HepG2 (cell line): ENCODE data around the gene KDELR3. TPM values are rescaled to one million over a fixed set of nuclear protein-coding genes. Genes with fewer than 3 reads are reported as not detected.
A peak's percentile ranks its signal among the peaks of the same experiment; 100 is the strongest.

Experiments used
- ATAC-seq: fragments of 200-7000 bp; cut with Tn5 transposase; 3 replicates; pipeline ENCODE4 v1.9.1; 2020; ENCODE audit warnings: mild to moderate bottlenecking, moderate library complexity
- BruUV-seq: library from RNA; stranded (reverse); fragments of 400-500 nt; replicated peaks from 2 replicates; lab custom pipeline; 2021; lab: Mats Ljungman, UMichigan
- CTCF ChIA-PET: fragments of 300-600 bp; formaldehyde crosslinking; extraction: SDS; loops from one replicate; lab custom pipeline; 2021; ENCODE audit warnings: low total read pairs, inconsistent platforms, low intra/inter-chr PET ratio; lab: Yijun Ruan, JAX
- POLR2A ChIA-PET: fragments of 350-600 bp; sonication (Branson Sonifier 250); formaldehyde crosslinking; loops from one replicate; lab custom pipeline; 2020; ENCODE audit warnings: antibody characterized with exemption, inconsistent platforms; lab: Yijun Ruan, JAX
- DNase-seq: peaks from one replicate; pipeline ENCODE4 v3.0.0-alpha.2; 2015; ENCODE audit warnings: low spot score
- FAIRE-seq: peaks from 3 replicates; lab custom pipeline; 2011; peaks lifted over from hg19 to GRCh38; lab: Jason Lieb, UNC
- H2AFZ ChIP-seq: one replicate; pipeline ENCODE4 v1.6.1; 2011; ENCODE audit warnings: low read length, inconsistent platforms
- H3K27ac ChIP-seq: fragments of 300-600 bp; 3 replicates; pipeline ENCODE4 v1.8.0; 2011; ENCODE audit warnings: mixed run types, mild to moderate bottlenecking, mixed read lengths, low read length, inconsistent platforms; ENCODE audit not compliant: insufficient read depth; ENCODE audit errors: extremely low read length
- H3K27me3 ChIP-seq, 2 experiments: fragments of 200-600 bp in 1 of 2; 2 replicates in 1 of 2; 3 replicates in 1 of 2; pipeline versions ENCODE4 v1.6.0 to v1.8.0; 2011; ENCODE audit warnings: low read length in 2 of 2, mild to moderate bottlenecking in 2 of 2, moderate library complexity in 2 of 2, inconsistent platforms in 1 of 2; ENCODE audit not compliant: insufficient read depth in 2 of 2, control insufficient read depth in 1 of 2
- H3K36me3 ChIP-seq, 2 experiments: fragments of 200-600 bp in 1 of 2; replicated peaks in 1 of 2; 2 replicates in 1 of 2; 3 replicates in 1 of 2; pipeline versions ENCODE4 v1.5.1 to v1.8.0; 2011; ENCODE audit warnings: low read length in 2 of 2, inconsistent platforms in 1 of 2; ENCODE audit not compliant: insufficient read depth in 2 of 2, control insufficient read depth in 1 of 2
- H3K4me1 ChIP-seq: 2 replicates; pipeline ENCODE4 v1.5.1; 2012; ENCODE audit warnings: low read length, inconsistent platforms; ENCODE audit not compliant: insufficient read depth
- H3K4me2 ChIP-seq: 2 replicates; pipeline ENCODE4 v1.6.0; 2011; ENCODE audit warnings: low read depth, low read length, inconsistent platforms
- H3K4me3 ChIP-seq, 3 experiments: fragments of 200-600 bp in 1 of 3; sonication (generic), shearing (Covaris generic) in 1 of 3; replicated peaks in 1 of 3; 2 replicates each; pipeline ENCODE4 v1.5.1; 2011 to 2016; ENCODE audit warnings: low read length in 3 of 3, inconsistent platforms in 2 of 3, low read depth in 2 of 3, mild to moderate bottlenecking in 2 of 3, control low read depth in 1 of 3, mixed read lengths in 1 of 3; ENCODE audit not compliant: insufficient read depth in 1 of 3
- H3K79me2 ChIP-seq: one replicate; pipeline ENCODE4 v1.6.1; 2011; ENCODE audit warnings: low read length, inconsistent platforms; ENCODE audit not compliant: insufficient read depth
- H3K9ac ChIP-seq: 2 replicates; pipeline ENCODE4 v1.6.0; 2011; ENCODE audit warnings: mild to moderate bottlenecking, low read depth, low read length, inconsistent platforms; ENCODE audit not compliant: insufficient read depth
- H3K9me3 ChIP-seq: 2 replicates; pipeline ENCODE4 v1.5.1; 2012; ENCODE audit warnings: mild to moderate bottlenecking, low read length
- H4K20me1 ChIP-seq: 2 replicates; pipeline ENCODE4 v1.6.0; 2011; ENCODE audit warnings: inconsistent platforms, mild to moderate bottlenecking, low read length, moderate library complexity; ENCODE audit not compliant: insufficient read depth
- BCL6 ChIP-seq: IDR thresholded peaks from 2 replicates; pipeline ENCODE4 v1.6.1; 2016; ENCODE audit warnings: missing genetic modification reagents, missing compliant biosample characterization
- CREB1 ChIP-seq, 2 experiments: fragments of 450-650 bp in 1 of 2; IDR thresholded peaks; 2 replicates each; pipeline ENCODE4 v1.6.1; 2016 to 2017; ENCODE audit warnings: control low read depth in 1 of 2, mild to moderate bottlenecking in 1 of 2, missing compliant biosample characterization in 1 of 2, missing genetic modification characterization in 1 of 2
- EED ChIP-seq: sonication (generic); formaldehyde crosslinking; IDR thresholded peaks from 2 replicates; pipeline ENCODE4 v1.5.0; 2020; ENCODE audit warnings: mild to moderate bottlenecking, missing genetic modification reagents
- GABPB1 ChIP-seq: IDR thresholded peaks from 2 replicates; pipeline ENCODE4 v1.6.1; 2016; ENCODE audit warnings: mild to moderate bottlenecking, missing genetic modification reagents, moderate library complexity, missing compliant biosample characterization
- KDM6A ChIP-seq: IDR thresholded peaks from 2 replicates; pipeline ENCODE4 v1.6.1; 2016; ENCODE audit warnings: low read depth
- MTERF4 ChIP-seq: sonication (generic); formaldehyde crosslinking; IDR thresholded peaks from 2 replicates; pipeline ENCODE4 v1.8.0; 2023; ENCODE audit warnings: mild to moderate bottlenecking, missing genetic modification reagents
- NFE2 ChIP-seq: sonication (generic); formaldehyde crosslinking; IDR thresholded peaks from 2 replicates; pipeline ENCODE4 v1.4.0; 2020; ENCODE audit warnings: missing genetic modification reagents
- SETDB1 ChIP-seq: sonication (generic); formaldehyde crosslinking; IDR thresholded peaks from 2 replicates; pipeline ENCODE4 v1.5.1; 2020; ENCODE audit warnings: missing genetic modification reagents, mild to moderate bottlenecking, borderline replicate concordance
- SMARCE1 ChIP-seq: fragments of 450-650 bp; IDR thresholded peaks from 2 replicates; pipeline ENCODE4 v1.6.1; 2017; ENCODE audit warnings: borderline replicate concordance
- SNAI1 ChIP-seq: sonication (generic); formaldehyde crosslinking; IDR thresholded peaks from 2 replicates; pipeline ENCODE4 v1.5.0; 2020; ENCODE audit warnings: mild to moderate bottlenecking, missing genetic modification reagents, borderline replicate concordance
- YEATS4 ChIP-seq: sonication (generic); formaldehyde crosslinking; IDR thresholded peaks from 2 replicates; pipeline ENCODE4 v1.4.0; 2020; ENCODE audit warnings: missing genetic modification reagents, borderline replicate concordance
- ZGPAT ChIP-seq: IDR thresholded peaks from 2 replicates; pipeline ENCODE4 v1.6.1; 2016; ENCODE audit warnings: mild to moderate bottlenecking
- ZKSCAN8 ChIP-seq: IDR thresholded peaks from 2 replicates; pipeline ENCODE4 v1.6.1; 2016; ENCODE audit warnings: borderline replicate concordance, missing genetic modification reagents, missing compliant biosample characterization
- ZNF20 ChIP-seq: sonication (generic); formaldehyde crosslinking; IDR thresholded peaks from 2 replicates; pipeline ENCODE4 v1.4.0; 2020; ENCODE audit warnings: mild to moderate bottlenecking, moderate library complexity, missing genetic modification reagents
- ZNF207 ChIP-seq: fragments of 450-650 bp; IDR thresholded peaks from 2 replicates; pipeline ENCODE4 v1.6.1; 2016; ENCODE audit warnings: antibody characterized with exemption, borderline replicate concordance
- ZNF253 ChIP-seq: sonication (generic); formaldehyde crosslinking; IDR thresholded peaks from 2 replicates; pipeline ENCODE4 v1.8.0; 2022; ENCODE audit warnings: mild to moderate bottlenecking, missing genetic modification reagents, borderline replicate concordance
- ZNF30 ChIP-seq: sonication (generic); formaldehyde crosslinking; IDR thresholded peaks from 2 replicates; pipeline ENCODE4 v1.5.0; 2020; ENCODE audit warnings: mild to moderate bottlenecking, missing genetic modification reagents
- ZNF44 ChIP-seq: sonication (generic); formaldehyde crosslinking; IDR thresholded peaks from 2 replicates; pipeline ENCODE4 v1.5.1; 2020; ENCODE audit warnings: mild to moderate bottlenecking, missing genetic modification reagents
- ZNF839 ChIP-seq: sonication (generic); formaldehyde crosslinking; IDR thresholded peaks from 2 replicates; pipeline ENCODE4 v1.4.0; 2020; ENCODE audit warnings: missing genetic modification reagents, mild to moderate bottlenecking, borderline replicate concordance
- WGBS: methylation state at CpG from one replicate; pipeline ENCODE4 v1.1.6; 2017; ENCODE audit warnings: low lambda C conversion rate; 5-methylcytosine and 5-hydroxymethylcytosine counted together
- in situ Hi-C: cut with HindIII; loops from 2 replicates; pipeline ENCODE4 v1.10.0; 2017; ENCODE audit warnings: low pct_unique_long_range_greater_than_20kb; ENCODE audit not compliant: extremely low pct_ligation_motif_present
- intact Hi-C: fragments of 100-400 bp; cut with micrococcal nuclease; formaldehyde crosslinking; loops from one replicate; pipeline ENCODE4 v1.10.0; 2022; ENCODE audit not compliant: unreplicated experiment
- polyA plus RNA-seq, 8 experiments: library from polyadenylated mRNA; depleted of rRNA in 3 of 8; stranded (reverse) in 7 of 8; unstranded in 1 of 8; fragments of >200 nt; fragmentation: Illumina TruSeq in 4 of 8; extraction: Trizol in 4 of 8; gene quantifications; 2 replicates each; pipeline versions ENCODE4 v1.2.1 to v1.2.3, GENCODE V29; 2011 to 2016; ENCODE audit warnings: low read depth in 4 of 8, missing spikeins in 1 of 8, mixed read lengths in 1 of 8; ENCODE audit not compliant: insufficient read depth in 1 of 8
- total RNA-seq, 5 experiments: library from RNA; depleted of rRNA; stranded (reverse); fragments of >200 nt; fragmentation: Illumina TruSeq; extraction: Trizol; gene quantifications; 2 replicates each; pipeline ENCODE4 v1.2.3, GENCODE V29; 2016; ENCODE audit warnings: low read depth in 1 of 5

Gene KDELR3
- total and polyA plus RNA-seq, 2 of the 13 experiments (the other 11 are each of a cell fraction or from before 2014, with no cell fraction given): 24.2 to 65.7 TPM

GRCh38 chr22:38455076-38455529 is 12.8 kb upstream of the KDELR3 start, which contains the start of gene KCNJ4:
TSS of gene KCNJ4 (minus strand) at chr22:38455199. CDS start at chr22:38428132, 27,067 bp downstream.
- Histone ChIP-seq H3K36me3 (no peaks in the 10 kb centered on the region), H4K20me1 (no peaks in the 10 kb centered on the region), H3K79me2 (no peaks in the 10 kb centered on the region), H3K9me3 (no peaks in the 10 kb centered on the region)
- ATAC-seq (no peak), FAIRE-seq (no peak), DNase-seq (no peak)
- ChIA-PET POLR2A (no interaction called here), CTCF (no interaction called here)
- intact Hi-C loops: no loop called here
- TF ChIP-seq ZNF30 (CRISPR knock-in tag) (no peak), YEATS4 (CRISPR knock-in tag) (no peak), ZGPAT (CRISPR knock-in tag) (no peak), ZNF839 (CRISPR knock-in tag) (no peak), ZNF20 (CRISPR knock-in tag) (no peak), MTERF4 (CRISPR knock-in tag) (no peak), SMARCE1 (no peak), ZKSCAN8 (CRISPR knock-in tag) (no peak), ZNF253 (CRISPR knock-in tag) (no peak), GABPB1 (CRISPR knock-in tag) (no peak), KDM6A (CRISPR knock-in tag) (no peak), ZNF44 (no peak), NFE2 (no peak), SETDB1 (CRISPR knock-in tag) (no peak), EED (CRISPR knock-in tag) (no peak), BCL6 (CRISPR knock-in tag) (no peak), CREB1 (IDR thresholded peaks at IDR 0.05) (no peak), CREB1 (CRISPR knock-in tag; IDR thresholded peaks at IDR 0.05) (no peak), SNAI1 (CRISPR knock-in tag) (no peak), ZNF207 (no peak)
- TF ChIP-seq, all 625 proteins: peak for 0
- no peak within 1 kb of the TSS for H3K9ac ChIP-seq
- H2AFZ ChIP-seq: no peak within 1 kb of the TSS
- peak within 1 kb of the TSS; percentile 42 to 73 (median 47); a peak in 4 of 6 replicates for H3K4me3 ChIP-seq
- peaks cover 19 to 78% of the 10 kb centered on the region in 2 experiments for H3K27me3 ChIP-seq
- no peak within 1 kb of the TSS for H3K27ac ChIP-seq
- peak within 1 kb of the TSS; percentile 58 for H3K4me2 ChIP-seq
- peaks cover 18% of the 10 kb centered on the region for H3K4me1 ChIP-seq
- in situ Hi-C loops: no loop called here
- no TSS peak for BruUV-seq
- 0% methylated on average over 12 of the region's 76 CpGs for WGBS
